Left lobe of liver (tissue), 2 donors: ENCODE measurements around the gene ALKAL2. TPM values are rescaled to one million over a fixed set of nuclear protein-coding genes. Genes with fewer than 3 reads are reported as not detected.
"Not testable (repeated sequence)": the region's sequence is repeated elsewhere in the genome, so short reads cannot be mapped to it uniquely, and the experiment has no call there.

Source experiments
- ATAC-seq: fragments of 200-7000 bp; cut with Tn5 transposase; one replicate; pipeline ENCODE4 v1.9.1; 2020; ENCODE audit warnings: mild to moderate bottlenecking, moderate library complexity
- DNase-seq: peaks from one replicate; pipeline ENCODE4 v3.0.0-alpha.2; 2020; ENCODE audit warnings: low spot score
- total RNA-seq: library from RNA; stranded (reverse); gene quantifications from one replicate; pipeline ENCODE4 v1.2.1, GENCODE V29; 2021
- donor health status: DM: no; HTN: no; CAD: no; lungs with moderate emphysema.
- donor health status: DM: no; HTN: yes; CAD: no.

Gene ALKAL2
- total RNA-seq = 2.5 TPM

- no peak for DNase-seq
Measured at GRCh38 chr2:287911-288757, at the start of gene ALKAL2. TSS of gene ALKAL2 (minus strand) at chr2:288091. CDS start at chr2:287835, 256 bp downstream.

DNA sequence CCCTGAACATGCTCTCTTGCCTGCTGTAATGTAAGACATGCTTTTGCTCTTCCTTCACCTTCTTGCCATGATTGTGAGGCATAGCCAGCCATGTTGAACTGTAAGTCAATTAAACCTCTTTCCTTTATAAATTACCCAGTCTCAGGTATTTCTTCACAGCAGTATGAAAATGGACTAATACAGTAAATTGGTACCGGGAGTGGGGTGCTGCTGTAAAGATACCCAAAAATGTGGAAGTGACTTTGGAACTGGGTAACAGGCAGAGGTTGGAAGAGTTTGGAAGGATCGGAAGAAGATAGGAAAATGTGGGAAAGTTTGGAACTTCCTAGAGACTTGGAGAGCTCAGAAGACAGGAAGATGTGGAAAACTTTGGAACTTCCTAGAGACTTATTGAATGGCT lies 49.1 kb upstream of the ALKAL2 start:
- ATAC-seq = not testable (repeated sequence)

More at GRCh38 chr2:287911-288757, at the start of gene ALKAL2:
- ATAC-seq = peak; percentile 5

DNA sequence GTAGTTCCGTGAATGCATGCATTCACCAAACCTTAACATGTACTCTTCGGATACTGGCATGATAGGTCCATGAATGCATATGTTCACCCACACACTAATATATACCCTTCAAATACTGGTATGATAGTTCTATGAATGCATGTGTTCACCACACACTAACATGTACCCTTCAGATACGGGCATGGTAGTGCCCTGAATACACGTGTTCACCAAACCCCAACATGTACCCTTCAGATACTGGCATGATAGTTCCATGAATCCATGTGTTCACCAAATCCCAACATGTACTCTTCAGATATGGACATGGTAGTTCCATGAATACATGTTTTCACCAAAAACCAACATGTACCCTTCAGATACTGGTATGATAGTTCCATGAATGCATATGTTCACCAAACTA lies 48.5 kb upstream of the ALKAL2 start:
- DNase-seq = no peak
- ATAC-seq = no peak

More for the DNA sequence above, 49.1 kb upstream of the ALKAL2 start:
- DNase-seq = not testable (repeated sequence)

DNA sequence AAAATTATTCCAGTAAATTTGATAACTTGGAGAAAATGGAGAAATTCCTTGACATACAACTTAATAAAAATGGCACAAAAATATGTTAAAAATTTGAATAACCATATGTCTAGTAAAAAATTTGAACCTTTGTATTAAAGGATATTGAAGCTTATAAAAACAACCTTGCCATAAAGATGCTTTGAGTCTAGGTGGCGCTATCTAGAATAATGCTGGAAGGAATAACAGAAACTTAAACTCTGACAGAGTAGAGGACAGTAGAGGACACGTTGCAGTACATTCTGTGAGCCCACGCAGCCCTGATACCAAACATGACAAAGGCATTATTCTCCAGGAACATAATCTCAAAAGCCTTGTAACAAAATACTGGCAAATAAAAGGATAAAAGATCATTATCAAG lies 44.7 kb upstream of the ALKAL2 start:
- ATAC-seq = no peak
- DNase-seq = no peak

GRCh38 chr2:328761-329160 lies 40.9 kb upstream of the ALKAL2 start:
- DNase-seq = no peak

GRCh38 chr2:323035-323434 lies 35.1 kb upstream of the ALKAL2 start:
- ATAC-seq (no peak), DNase-seq (no peak)

More at GRCh38 chr2:328761-329160, 40.9 kb upstream of the ALKAL2 start:
- ATAC-seq = no peak

DNA sequence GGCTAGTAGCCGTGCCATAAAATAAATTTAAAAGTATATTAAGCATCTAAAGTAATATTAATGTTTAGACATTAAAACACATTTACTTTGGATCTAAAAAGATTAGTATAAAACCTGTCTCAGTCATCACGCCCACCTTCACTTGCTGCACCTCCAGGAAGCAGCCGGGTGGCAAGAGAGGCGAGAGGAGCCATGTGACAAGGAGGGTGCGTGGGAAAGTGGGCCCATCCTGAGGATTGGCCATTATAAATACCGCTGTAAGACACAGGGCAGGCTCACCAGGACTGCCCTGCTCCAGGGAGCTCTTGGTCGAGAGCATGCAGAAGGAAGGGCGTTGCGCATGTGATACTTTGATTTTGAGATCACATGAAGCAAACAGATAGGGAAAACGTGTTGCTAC lies 34.4 kb upstream of the ALKAL2 start:
- DNase-seq (no peak), ATAC-seq (no peak)

- ATAC-seq = no peak
Measured at GRCh38 chr2:320561-320960, 32.7 kb upstream of the ALKAL2 start.

GRCh38 chr2:319059-319600 lies 31.2 kb upstream of the ALKAL2 start:
- ATAC-seq (no peak), DNase-seq (no peak)

More at GRCh38 chr2:320561-320960, 32.7 kb upstream of the ALKAL2 start:
- DNase-seq = no peak

GRCh38 chr2:317501-318424 lies 29.9 kb upstream of the ALKAL2 start:
- ATAC-seq = no peak
- no peak for DNase-seq

DNA sequence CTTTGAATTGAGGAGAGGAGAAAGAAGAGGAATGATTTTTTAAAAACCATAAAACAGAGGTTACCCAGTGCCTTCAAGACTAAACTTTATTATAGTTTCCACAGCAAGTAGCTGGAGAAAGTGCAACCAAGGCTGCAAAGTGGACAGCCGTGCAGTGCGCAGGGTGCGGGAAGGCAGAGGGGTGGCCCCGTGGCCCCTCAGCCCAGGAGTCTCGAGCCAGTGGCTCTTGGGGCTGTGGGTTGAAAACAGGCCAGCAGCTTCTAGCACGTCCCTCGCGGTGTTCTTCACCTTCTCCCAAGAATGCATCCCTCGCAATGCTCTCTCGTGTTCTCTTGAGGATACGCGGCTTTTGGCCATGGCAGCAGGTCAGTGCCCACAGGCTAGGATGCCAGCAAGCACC lies 28.5 kb upstream of the ALKAL2 start:
- ATAC-seq = no peak

GRCh38 chr2:315925-316324 lies 28.0 kb upstream of the ALKAL2 start:
- DNase-seq, ATAC-seq: not testable (repeated sequence)

More for the DNA sequence above, 28.5 kb upstream of the ALKAL2 start:
- no peak for DNase-seq

DNA sequence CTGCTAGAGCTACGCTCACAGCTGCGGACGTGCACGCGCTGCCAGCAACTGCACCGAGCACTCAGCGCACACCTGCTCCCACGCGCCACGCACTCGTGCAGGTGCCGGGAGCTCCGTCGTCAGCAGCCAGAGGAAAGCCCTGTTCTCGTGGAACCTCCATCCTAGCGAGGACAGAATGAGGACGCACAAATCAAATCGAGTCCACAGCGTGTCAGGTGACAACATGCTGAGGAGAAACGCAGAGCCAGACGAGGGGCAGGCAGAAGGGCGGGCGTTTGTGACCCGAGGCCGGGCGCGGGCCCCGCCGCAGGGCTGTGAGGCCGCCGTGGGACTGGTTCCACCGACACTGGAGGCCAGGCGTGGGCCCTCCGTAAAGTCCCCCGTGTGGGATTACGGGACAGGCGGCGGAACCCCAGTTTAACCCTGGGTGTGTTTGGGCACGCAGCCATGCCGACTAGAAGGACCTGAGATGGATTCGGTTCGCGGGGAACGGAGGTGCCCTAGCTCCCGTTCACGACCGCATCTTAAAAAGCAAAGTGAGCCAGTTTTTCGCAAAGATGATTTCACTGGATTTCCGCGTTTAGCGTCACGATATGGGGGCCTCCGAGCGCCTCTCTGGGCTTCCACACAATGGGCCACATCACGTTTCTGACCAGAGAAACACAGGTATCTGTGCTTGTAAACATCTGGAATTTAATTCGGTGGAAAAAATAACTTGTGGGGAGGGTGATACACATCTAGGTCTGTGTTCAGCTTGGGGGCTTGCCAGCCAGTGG lies 26.9 kb upstream of the ALKAL2 start:
- DNase-seq (no peak), ATAC-seq (no peak)

DNA sequence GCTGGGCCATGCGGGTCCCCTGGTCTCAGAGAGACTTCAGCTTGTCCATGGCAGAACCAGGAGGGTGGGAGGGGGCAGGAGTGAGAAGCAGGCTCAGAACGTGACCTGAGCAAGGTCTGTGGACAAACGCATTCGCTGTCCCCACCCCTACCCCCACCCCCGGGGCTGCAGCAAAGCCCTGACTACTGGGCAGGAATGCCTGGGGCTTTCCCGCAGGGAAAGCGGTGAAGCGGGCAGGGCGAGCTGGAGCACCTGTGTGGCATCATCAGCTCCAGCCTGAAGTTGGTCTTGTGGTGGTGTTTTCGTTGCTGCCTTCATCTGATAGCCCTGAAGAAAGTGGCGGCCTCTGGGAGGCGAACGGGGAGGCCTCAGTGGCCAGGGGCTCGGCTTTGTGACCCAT lies 26.1 kb upstream of the ALKAL2 start:
- ATAC-seq = no peak
- no peak for DNase-seq

GRCh38 chr2:310994-311393 lies 23.1 kb upstream of the ALKAL2 start:
- ATAC-seq (no peak), DNase-seq (no peak)

GRCh38 chr2:309954-310510 lies 22.1 kb upstream of the ALKAL2 start:
- DNase-seq = no peak
- no peak for ATAC-seq

DNA sequence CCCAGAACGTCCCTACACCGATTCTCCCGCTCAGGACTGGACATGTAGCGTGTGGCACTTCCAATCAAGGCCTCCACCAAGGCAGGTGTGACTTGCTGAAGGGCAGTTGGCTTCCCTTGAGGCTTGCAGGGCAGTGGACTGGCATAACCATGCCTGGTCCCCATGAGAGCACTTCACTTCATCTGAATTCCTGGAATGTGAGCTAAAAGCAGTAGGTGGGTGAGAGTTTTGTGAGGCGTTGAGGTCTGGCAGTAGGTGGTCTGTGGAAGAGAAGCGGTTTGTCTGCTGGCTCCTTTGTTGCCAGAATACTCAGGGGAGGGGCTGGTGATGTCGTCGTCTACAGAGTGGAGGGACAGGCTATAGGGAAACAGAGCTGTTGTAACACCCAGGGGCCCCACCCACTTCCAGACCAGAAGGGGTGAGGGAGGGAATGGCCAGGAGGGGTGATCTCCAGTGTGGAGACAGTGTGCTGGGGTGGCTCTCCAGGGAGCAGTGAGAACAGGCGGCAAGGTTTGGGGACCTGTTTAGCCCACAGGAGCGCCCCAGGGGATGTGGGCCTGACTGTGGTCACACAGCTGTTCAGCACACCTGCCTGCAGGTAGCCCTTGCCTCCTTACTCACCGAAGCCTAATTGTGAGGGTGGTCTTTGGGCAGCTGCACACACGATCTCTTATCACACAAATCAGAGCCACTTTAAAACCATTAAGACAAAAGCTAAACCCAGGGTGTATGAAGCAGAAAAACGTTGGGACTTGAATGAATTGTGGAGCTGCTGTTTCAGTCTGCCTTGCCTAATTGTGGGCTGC lies 21.5 kb upstream of the ALKAL2 start:
- ATAC-seq (no peak), DNase-seq (no peak)

DNA sequence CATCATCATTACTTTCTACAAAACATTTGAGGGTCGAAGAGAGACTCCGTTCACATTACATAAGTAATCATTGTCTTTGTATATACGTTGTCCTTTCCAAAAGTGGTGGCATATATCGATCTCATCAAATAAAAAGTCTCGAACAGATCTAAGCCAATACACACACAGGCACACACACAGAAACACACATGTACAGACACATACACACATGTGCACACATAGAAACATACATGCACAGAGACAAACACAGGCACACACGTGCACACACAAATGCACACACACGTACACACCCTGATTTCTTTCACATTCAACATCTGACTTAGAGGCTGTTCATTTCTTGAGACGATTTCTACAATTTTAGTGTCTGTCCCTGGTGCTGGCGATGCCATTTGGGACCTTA lies 17.5 kb upstream of the ALKAL2 start:
- no peak for DNase-seq
- ATAC-seq = no peak

GRCh38 chr2:296354-296753 lies 8.5 kb upstream of the ALKAL2 start:
- ATAC-seq = no peak

More at GRCh38 chr2:296354-296753, 8.5 kb upstream of the ALKAL2 start:
- DNase-seq = no peak
